ENCODE data around the gene SRSF6.
"Not testable (repeated sequence)": the region's sequence is repeated elsewhere in the genome, so short reads cannot be mapped to it uniquely, and the experiment has no call there.

Gene SRSF6

GRCh38 chr20:43490038-43490437, 32.3 kb downstream of the SRSF6 start:
- DNase-seq: no peak

- DNase-seq: no peak
Measured at GRCh38 chr20:43492101-43492500, 34.4 kb downstream of the SRSF6 start.

- no peak for DNase-seq
Measured at GRCh38 chr20:43495388-43495787, 37.7 kb downstream of the SRSF6 start.

GRCh38 chr20:43502021-43502420, 44.3 kb downstream of the SRSF6 start:
- not testable (repeated sequence) for DNase-seq

- no peak for DNase-seq
Measured at GRCh38 chr20:43506238-43506637, 48.5 kb downstream of the SRSF6 start.

- no peak for DNase-seq
Measured at GRCh38 chr20:43507150-43508080, 49.7 kb downstream of the SRSF6 start, which contains the start of gene L3MBTL1. Gene L3MBTL1, plus strand, starts transcription at chr20:43507697. Its CDS starts 5,807 bp downstream, at chr20:43513504.

- no peak for DNase-seq
Measured at GRCh38 chr20:43508106-43508505, 50.4 kb downstream of the SRSF6 start.

GRCh38 chr20:43508604-43509040, 50.9 kb downstream of the SRSF6 start:
- DNase-seq: no peak

GRCh38 chr20:43511879-43512278, 54.2 kb downstream of the SRSF6 start:
- no peak for DNase-seq

GRCh38 chr20:43513372-43513930, 55.8 kb downstream of the SRSF6 start:
- DNase-seq: no peak
